ENCODE data around the gene POLR2C.
"Not testable (repeated sequence)": the region's sequence is repeated elsewhere in the genome, so short reads cannot be mapped to it uniquely, and the experiment has no call there.

POLR2C gene

DNA sequence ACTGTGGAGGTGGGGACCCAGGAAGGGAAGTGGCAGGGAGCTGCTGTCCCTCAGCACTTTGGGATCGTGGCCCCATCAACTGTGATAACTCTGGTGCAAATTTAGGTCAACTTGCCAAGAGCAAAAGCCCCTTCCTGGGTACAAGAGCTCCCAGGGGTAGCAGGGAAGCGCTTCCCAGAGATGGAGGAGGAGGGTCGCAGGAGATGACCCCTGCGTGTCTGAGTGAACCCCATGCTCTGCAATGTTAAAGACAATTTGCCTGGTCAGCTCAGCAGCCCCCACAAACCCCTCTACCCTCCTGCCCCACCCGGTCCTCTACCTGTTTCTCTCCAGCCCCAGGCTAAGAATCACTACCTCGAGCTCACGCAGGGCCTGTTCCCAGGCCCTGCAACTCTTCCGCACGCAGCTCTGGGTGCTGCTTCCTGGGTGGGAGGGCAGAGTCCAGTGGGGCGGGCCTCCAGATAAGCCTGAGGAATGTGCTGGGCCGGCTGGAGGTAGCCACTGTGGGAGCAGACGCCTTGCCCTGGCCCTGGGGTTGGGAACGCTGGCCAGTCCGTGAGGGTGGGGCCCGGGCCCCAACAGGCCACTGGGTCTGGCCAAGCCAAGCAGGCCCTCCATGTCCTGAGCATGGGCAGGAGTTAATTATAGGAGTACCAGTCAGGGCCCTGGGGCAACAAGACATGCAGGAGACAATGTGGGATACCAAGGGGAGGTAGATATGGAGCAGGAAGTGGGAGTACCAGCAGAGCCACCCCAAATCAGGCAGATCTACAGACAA is 17.7 kb downstream of the POLR2C start:
- DNase-seq: no peak

DNA sequence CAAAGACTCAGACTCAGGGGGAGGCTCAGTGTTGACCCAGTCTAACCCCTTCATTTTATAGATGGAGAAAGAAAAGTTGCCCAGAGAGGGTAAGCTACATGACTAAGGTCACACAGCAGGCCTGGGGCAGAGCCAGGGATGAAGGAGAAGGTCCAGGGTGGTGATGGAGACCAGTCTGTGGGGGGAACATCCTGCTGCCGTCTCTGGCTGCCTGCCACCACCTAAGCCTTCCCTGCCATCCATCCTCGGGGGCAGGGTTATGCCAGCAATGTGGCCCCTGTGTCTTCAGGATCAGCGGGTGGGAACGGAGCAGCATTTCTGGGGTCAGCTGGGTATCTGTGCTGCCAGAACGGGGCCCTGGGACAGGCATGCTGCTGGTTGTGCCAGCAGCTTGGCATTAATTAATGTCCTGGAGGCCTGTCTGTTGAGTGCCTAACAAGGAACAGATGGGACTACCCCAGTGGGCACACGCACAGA is 18.3 kb downstream of the POLR2C start:
- no peak for DNase-seq

DNA sequence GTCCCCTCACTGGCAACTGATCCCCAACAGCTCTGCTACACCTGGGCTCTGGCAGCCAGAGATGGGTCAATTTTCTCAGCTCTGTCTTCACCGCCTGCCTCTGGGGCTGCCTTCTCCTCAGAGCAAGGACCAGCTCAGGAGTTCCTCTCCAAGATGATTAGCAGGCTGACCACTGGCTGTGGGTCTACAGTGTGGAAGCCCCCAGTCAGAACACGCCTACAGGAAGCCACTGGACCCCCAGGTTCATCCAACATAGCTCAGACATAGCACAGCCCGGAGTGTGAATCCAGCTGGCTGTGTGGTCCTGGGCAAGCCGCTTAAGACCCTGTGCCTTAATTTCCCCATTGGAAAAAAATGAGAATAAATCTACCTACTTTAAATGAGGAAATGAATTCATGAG is 18.9 kb downstream of the POLR2C start:
- DNase-seq: no peak

DNA sequence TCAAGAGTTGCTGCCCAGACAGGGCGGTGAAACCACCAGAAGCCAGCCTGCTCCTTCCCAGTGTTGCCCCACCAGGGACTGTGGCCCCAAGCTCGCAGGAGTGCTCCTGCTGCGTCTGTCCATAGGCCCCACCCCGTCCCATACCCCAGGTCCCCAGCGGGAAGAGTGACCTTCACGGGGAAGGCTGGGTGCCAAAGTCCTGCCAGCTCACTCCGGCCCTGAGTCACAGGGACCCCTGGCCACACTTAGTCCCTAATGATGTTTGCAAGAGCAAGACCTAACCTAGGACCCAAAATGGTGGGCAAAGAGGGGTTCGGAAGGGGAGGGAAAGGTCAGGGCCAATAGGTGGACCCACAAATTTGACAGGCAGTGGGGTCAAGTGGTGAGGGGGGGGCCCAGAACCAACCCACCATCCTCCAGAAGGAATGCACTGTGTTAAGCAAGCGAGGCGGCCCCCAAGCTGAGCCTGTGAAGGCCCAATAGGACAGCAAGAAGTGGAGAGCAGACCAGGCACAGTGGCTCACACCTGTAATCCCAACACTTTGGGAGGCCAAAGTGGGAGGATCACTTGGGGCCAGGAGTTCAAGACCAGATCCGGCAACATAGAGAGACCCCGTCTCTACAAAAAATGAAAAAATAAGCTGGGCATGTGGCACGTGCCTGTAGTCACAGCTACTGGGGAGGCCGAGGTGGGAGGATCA is 20.5 kb downstream of the POLR2C start:
- no peak for DNase-seq

DNA sequence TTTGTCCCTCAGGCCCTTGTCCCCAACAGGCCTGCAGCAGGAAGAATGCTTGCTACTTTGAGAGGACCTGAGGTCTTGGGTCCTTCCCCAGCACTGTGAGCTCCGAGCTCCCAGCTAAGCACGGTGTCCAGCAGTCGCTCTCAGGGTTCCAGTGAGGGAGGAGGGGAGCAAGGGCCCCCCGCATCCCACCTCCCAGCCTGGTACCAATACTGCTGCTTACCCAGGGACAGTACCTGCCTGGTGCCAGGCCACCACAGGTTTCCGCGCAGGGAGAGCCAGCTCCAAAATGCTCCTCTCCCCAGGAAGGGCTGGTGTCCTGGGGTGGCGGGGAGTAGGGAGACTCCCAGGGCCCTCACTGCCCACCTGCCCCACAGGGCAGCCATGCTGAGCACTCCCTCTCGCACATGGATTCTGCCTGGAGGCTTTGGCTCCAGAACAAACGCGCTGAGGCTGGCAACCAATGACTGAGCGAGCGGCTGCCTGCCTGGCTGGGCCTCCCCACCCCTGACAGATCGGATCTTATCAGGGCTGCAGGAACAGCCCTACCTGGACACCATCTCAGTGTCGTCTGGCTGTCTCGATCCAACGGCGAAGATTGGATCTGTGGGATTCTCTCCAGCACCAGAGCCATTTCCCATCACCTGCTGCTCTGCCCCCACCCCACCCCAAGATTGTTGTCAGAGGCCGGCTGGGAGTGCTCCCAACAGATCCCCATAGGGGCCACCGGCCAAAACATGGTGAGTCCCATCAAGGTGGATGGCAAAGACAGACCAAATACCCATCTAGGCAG is 21.4 kb downstream of the POLR2C start:
- DNase-seq: no peak

DNA sequence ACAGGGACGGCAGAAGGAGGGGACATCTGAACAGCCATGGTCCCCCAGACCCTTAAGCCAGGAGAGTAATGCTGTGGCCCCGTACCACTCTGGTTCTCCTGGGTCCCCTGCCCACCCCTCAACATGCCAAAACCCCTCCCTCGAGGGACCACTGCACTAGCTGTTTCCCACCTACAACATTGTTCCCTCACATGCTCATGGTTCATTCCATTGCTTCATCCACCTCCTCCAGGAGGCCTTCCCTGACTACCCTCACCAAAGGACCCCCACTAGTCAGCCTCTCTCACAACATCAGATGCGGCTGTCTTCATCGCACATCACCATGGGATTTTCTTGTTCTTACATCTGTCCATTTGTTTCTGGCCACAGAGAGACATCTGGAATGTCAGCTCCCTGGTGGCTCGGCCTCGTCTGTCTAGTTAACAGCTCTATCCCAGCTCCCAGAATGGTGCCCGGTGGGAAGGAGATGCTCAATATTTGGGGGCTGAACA is 22.1 kb downstream of the POLR2C start:
- DNase-seq: no peak

DNA sequence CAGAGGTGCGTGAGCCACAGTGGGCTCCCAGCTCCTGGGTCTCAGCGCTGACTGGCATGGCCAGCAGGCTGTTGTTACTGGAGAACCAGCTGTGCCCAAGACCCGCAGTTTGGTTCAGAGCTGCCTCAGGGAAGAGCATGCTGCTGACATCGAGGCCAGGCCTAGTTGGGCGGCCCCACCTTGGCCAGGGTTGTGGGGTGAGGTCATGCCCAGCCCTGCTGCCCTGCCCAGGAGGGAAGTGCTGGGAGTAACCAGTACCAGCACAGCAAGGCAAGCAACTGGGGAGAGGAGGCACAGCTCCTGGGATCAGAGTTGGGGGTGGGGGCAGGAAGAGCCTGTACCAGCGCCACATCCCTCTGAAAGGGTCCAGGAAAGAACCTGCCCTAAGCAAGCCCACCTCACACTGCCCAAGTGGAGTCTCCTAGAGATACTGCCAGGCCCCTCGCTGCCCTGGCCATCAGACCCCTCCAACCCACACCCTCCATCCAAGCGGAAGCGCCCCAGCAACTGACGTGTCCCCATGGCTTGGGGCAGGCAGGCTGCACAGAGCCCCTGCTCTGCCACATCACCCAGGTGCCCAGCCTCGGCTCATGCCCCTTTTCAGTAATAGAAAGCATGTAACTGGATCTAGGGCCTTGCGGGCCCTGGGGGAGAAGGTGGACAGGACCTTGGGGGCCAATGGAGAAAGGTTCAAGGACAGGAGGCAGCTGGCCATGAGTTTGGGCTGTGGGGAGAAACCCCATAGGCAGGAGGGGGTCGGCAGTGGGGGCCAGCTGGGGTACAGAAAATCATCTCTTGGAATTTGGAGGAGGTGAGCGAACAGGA is 22.8 kb downstream of the POLR2C start:
- DNase-seq: no peak

DNA sequence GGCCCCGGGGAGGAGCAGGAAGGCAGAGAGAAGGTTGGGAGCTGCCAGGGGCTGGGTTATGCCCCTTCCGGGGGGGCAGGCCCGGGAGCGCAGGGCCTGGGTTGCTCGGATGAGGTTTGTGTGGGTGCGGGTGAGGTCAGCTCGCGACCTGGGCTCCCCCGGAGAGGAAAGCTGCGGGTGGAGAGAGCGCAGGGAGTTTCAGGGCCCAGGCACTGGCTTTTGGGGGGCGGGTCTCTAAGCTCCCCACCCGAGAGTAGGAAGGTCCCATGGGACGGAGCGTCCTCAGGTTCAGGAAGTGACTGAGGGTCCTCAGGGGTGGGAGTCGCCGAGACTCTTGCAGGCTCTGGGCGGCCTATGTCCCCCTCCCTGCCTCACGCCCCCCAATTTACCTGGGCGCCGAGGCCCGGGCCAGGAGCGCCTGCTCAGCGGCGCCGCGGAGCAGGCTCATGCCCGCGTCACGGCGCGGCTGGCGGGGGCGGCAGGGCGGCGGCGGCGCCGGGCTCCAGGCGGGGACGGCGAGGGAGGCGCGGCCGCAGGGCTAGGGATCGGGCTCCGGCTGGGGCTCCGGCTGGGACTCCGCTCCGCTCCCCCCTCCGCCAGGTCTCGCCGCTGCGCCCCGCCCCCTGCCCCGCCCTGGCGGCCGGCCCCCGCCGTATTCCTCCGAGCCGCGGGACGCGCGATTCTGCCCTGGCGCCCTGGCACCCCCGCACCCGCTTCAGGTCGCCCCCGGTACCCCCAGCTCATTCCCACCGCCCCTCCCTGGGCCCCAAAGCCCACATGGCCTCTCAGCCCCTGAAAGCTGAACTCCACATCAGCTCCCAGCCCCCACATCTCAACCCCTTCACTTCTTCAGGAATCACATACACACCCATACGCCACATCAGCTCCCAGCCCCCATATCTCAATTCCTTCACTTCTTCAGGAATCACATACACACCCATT is 23.7 kb downstream of the POLR2C start, which contains the start of gene DOK4:
Gene DOK4, minus strand, starts transcription at position 578 of the 942 bp plus-strand sequence. CDS start 6,986 bp downstream, outside the sequence.
- peak; percentile 14 for DNase-seq

DNA sequence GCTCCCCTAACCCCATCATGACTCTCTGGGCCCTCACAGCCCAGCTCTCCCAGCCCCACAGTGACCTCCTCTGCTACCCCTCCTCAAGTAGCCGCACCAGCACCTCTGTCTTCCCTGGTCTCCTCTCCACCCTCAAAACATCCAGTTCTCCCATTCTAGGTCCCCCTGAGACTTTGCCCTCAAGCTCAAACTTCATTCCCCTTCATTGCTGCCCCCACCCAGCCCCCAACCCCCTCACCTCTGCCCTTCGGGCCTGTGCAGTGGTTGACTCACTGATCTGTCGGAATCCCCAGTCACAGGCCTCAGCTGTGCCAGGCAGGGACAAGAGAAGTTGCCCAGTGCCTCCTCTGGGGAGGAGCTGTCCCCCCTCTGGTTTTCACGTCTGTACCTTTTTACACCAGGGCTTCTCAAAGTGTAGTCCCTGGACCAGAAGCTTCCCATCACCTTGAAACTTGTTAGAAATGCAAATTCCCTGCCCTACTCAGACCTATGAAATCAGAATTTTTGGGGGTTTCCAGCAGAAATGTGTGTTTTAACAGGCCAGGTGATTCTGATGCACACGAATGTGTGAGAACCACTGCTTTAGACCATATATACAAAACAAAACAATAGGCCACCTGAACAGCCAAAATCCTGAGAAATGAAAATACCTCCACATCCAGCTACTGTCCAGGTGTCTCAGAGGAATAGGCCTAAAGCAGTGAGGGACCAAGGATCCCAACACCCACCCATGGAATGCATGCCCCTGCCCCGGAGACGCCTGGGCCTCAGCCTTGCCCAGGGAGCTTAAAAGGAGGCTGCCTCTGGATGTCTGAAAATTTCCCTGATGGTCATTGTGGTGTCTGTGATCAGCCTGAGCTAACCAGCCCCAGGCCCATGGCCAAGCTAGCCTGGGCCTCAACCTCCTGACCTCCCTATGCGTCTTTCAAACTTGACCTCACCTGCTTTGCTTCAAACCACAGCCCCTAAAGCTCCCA is 24.7 kb downstream of the POLR2C start:
- DNase-seq: no peak

DNA sequence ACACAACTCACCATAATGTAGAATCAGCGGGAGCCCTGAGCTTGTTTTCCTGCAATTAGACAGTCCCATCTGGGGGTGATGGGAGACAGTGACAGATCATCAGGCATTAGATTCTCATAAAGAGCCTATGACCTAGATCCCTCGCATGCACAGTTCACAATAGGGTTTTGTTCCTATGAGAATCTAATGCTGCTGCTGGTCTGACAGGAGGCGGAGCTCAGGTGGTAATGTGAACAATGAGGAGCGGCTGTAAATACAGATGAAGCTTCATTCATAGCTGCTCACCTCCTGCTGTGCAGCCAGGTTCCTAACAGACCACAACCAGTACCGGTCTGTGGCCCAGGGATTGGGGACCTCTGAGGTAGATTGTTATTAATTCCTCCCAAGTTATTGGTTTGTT is 26.8 kb downstream of the POLR2C start:
- DNase-seq: no peak

DNA sequence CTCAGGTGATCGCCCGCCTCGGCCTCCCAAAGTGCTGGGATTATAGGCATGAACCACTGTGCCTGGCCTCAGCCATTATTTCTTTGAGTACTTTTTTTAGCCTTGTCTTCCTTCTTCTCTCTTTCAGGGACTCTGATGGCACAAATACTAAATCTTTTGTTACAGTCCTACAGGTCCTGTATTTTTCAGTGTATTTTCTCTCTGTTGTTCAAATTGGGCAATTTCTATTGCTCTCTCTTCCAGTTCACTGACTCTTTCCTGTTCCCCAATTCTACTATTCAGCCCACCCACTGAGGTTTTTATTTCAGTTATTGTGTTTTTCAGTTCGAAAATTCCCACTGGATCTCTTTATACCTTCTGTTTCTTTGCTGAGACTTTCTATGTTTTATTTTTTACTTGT is 31.3 kb downstream of the POLR2C start:
- DNase-seq: no peak

DNA sequence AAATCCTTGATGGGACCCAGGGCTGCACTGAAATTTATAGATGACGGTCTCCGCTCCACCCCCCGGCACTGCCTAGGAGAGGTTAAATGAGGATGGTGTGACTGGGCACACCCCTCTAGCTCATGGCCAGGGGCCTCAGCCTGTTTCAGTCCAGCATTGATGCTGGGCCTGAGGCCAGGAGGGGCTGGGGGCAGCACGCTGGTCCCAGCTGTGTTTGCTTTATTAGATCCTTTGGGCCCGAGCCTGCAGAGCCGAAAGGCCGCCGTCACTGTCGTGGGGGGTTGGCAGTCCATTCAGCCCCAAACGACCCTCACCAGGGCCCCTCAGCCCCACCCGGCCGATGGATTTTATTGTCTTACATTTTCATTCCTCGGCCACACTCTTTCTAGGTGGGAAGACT is 34.6 kb downstream of the POLR2C start:
- DNase-seq: no peak

DNA sequence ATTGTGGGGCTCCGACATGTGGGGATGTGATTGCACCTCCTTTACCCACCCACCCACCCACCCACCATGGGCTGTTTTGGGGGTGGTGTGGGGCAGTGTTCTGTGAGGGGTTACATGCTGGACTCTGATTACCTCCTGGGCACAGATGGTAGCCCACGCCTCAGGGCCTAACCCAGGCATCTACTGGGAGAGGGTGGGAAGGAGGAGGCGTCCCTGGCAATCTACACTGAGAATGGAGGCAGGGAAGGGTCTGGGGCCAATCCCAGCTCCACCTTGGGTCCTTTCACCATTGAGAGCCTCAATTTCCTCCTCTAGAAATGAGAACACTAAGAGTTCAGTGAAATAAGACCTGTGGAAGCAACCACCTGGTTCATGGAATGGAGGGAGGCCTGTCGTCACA is 35.6 kb downstream of the POLR2C start:
- DNase-seq: no peak

DNA sequence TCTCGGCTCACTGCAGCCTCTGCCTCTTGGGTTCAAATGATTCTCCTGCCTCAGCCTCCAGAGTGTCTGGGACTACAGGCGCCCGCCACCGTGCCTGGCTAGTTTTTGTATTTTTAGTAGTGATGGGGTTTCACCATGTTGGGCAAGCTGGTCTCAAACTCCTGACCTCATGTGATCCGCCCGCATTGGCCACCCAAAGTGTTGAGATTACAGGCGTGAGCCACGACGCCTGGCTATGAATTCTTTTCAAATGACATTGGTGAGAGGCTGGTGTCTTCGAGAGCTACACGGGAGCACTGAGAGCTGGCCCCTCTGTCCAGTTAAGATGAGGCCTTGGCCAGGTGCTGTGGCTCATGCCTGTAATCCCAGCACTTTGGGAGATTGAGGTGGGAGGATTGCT is 37.5 kb downstream of the POLR2C start:
- not testable (repeated sequence) for DNase-seq

DNA sequence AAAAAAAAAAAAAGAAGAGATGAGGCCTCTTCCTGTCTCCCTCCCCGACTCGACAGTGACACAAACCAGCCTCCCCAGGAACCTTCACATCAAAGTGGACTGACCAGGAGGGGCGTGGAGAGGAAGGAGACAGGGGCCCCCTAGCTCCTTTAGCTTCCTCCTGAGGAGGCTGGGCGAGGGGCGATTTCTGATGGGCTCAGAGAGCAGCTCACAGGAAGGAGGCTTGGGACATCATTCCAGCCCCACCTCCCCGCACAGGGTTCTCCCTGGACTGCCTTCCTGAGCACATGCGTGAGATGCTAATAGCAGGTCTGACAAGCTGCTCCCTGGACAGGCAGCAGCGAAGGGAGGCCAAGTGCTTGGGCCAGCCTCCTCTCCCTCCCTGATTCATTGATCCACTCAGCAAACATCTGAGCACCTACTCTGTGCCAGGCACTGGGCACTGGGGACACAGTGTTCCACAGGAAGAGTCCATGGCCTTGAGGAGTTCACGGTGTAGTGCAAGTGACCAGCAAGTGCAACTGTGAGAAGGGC is 38.2 kb downstream of the POLR2C start:
- DNase-seq: no peak

DNA sequence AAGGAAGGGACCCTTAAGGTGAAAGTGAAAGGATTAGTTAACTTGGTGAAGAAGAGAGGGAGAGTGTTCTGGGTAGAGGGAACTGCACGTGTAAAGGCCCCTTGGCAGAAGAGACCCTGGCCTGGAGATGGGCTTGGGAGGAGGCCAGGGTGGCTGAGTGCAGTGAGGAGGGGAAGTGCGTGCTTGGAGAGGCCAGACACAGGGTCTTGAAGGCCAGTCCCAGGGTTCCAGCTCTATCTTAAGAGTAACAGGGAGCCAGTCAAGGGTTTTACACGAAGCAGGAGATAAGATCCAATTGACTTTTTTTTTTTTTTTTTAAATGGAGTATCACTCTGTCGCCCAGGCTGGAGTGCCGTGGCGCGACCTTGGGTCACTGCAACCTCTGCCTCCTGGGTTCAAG is 39.0 kb downstream of the POLR2C start:
- DNase-seq: no peak

DNA sequence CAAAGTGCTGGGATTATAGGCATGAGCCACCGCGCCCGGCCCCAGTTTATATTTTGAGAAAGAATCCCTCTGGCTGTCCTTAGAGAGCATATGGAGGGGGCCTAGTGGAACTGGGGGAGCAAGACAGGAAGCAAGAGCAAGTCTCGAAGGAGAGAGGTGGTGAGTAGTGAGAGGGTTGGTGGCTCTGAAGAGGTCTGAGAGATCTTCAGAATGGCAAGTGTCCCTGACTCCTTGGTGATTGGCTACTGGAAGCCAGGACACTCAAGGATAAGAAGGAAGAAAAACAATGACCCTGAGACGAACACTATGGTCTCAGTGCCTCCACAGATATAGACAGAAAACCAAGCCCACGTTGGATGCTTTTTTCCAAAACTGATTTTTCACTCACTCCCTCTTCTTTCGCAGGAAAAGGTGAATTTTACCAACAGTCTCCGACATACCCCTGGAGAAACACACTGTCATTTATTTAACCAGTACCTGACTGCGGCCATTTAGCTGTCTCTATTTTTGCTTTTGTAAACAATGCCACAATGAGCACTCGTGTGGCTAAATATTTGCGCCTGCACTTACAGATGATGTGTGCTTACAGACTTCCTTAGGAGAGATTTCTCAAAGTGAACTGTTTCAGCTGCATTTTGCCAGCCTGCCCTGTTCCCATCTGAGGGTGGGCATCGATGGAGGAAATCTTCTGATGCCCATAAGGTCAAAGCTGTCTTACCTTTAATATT is 39.7 kb downstream of the POLR2C start:
- DNase-seq: peak; percentile 66

DNA sequence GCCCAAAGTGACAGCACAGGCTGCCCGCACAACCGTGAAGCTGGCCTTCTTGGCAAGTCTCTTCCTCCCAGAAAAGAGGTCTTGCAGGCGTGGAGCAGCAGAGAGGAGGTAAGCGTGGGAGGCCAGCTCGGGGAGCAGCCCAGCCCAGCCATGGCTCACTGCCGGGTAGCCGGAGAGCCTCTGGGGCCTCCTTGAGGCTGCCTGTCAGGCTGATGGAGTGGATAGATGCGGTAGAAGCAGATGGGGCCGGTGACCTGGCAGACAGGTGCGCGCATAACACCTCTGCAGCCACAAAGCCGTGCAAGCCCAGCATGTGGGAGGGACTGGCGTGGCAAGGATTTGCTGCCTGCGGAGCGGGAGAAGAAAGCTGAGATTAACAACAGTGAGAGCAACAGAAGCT is 40.9 kb downstream of the POLR2C start:
- DNase-seq: peak; percentile 81

DNA sequence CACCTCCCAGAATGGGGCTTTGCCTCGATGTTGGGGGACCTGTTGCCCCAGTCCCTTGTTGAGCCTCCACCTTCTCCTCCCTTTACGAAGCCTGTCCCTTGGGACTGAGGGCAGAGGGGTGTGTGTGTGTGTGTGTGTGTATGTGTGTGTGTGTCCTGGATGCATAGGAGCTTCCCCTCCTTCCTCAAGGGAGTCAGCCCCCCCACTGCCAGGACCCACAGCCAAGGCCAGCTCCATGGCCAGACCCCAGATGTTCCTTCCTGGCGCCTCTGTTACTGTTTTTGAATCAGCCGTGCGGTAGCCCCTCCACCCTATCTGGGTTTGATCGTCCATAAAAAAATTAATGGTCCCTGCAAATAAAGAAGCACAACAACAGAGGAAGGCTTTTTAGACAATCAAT is 41.5 kb downstream of the POLR2C start:
- no peak for DNase-seq

Measured in DMS153 (cell line).